OCI-LY7 (cell line): ENCODE measurements around the gene SPINDOC.

Experiments
- EZH2phosphoT487 ChIP-seq: fragments of 200-600 bp; sonication (generic); IDR thresholded peaks from 2 replicates; pipeline ENCODE4 v1.6.1; 2018; ENCODE audit warnings: low read depth, borderline replicate concordance, mild to moderate bottlenecking, mixed run types, antibody characterized with exemption, low read length, moderate library complexity, mixed read lengths
- TF ChIP-seq, protein P1 (sequence below): fragments of 200-600 bp; sonication (generic); conservative IDR thresholded peaks from 2 replicates; pipeline ENCODE4 v1.5.1; 2014; ENCODE audit warnings: mild to moderate bottlenecking, antibody characterized with exemption, low read length, moderate library complexity, mixed read lengths

DNA sequence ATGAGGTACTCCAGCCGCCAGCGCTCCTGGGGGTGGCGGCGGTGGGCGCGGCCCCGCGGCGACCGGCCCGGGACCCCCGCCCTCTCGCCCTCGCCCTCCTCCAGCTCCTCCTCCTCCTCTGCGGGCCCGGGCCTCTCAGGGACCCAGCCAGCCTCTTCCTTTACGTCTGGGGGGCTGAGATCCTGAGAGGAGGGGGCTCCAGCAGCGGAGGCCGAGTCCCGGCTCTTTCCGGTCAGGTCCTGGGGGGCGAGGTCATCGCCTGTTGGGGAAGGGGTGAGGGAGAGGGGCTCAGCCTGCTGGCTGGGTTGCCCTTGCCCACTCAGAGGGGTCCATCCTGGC, 48.9 kb upstream of the SPINDOC start:
- TF ChIP-seq, protein P1, sequence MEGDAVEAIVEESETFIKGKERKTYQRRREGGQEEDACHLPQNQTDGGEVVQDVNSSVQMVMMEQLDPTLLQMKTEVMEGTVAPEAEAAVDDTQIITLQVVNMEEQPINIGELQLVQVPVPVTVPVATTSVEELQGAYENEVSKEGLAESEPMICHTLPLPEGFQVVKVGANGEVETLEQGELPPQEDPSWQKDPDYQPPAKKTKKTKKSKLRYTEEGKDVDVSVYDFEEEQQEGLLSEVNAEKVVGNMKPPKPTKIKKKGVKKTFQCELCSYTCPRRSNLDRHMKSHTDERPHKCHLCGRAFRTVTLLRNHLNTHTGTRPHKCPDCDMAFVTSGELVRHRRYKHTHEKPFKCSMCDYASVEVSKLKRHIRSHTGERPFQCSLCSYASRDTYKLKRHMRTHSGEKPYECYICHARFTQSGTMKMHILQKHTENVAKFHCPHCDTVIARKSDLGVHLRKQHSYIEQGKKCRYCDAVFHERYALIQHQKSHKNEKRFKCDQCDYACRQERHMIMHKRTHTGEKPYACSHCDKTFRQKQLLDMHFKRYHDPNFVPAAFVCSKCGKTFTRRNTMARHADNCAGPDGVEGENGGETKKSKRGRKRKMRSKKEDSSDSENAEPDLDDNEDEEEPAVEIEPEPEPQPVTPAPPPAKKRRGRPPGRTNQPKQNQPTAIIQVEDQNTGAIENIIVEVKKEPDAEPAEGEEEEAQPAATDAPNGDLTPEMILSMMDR, result no peak
- TF ChIP-seq EZH2phosphoT487, result no peak
